ENCODE measurements around the gene BTBD9.

DNA sequence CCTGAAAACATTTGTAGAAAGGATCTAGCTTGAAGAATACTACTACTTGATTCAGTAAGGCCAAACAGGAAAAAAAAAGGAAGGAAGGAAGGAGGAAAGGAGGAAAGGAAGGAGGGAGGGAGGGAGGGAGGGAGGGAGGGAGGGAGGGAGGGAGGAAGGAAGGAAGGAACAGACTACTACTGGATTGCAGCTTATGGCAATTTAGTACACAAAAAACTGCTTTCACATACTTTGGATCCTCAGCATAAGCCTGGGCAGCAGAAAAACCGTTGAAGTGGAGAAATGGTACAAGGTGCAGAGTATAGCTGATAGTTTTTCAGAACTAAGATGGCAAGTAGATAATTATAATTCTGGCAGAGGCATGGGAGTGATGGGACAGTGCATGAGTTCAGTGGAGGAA lies 201.6 kb downstream of the BTBD9 start:
- TF ChIP-seq, protein P1, sequence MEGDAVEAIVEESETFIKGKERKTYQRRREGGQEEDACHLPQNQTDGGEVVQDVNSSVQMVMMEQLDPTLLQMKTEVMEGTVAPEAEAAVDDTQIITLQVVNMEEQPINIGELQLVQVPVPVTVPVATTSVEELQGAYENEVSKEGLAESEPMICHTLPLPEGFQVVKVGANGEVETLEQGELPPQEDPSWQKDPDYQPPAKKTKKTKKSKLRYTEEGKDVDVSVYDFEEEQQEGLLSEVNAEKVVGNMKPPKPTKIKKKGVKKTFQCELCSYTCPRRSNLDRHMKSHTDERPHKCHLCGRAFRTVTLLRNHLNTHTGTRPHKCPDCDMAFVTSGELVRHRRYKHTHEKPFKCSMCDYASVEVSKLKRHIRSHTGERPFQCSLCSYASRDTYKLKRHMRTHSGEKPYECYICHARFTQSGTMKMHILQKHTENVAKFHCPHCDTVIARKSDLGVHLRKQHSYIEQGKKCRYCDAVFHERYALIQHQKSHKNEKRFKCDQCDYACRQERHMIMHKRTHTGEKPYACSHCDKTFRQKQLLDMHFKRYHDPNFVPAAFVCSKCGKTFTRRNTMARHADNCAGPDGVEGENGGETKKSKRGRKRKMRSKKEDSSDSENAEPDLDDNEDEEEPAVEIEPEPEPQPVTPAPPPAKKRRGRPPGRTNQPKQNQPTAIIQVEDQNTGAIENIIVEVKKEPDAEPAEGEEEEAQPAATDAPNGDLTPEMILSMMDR (IDR thresholded peaks at IDR 0.05) = no peak
- TF ChIP-seq POLR2A (IDR thresholded peaks at IDR 0.05) = no peak
